HFFc6 (cell line): ENCODE data around the gene ATAD3A. TPM values are rescaled to one million over a fixed set of nuclear protein-coding genes. Genes with fewer than 3 reads are reported as not detected.

Source experiments
- DNase-seq: peaks from one replicate; pipeline ENCODE4 v3.0.0-alpha.2; 2018
- H3K27ac Mint-ChIP-seq: 2 replicates; pipeline ENCODE4 v1.8.0; 2020; ENCODE audit warnings: mild to moderate bottlenecking, mixed read lengths
- H3K27me3 Mint-ChIP-seq: 2 replicates; pipeline ENCODE4 v1.8.0; 2021; ENCODE audit warnings: mild to moderate bottlenecking, moderate library complexity, mixed read lengths; ENCODE audit not compliant: insufficient read depth
- H3K36me3 Mint-ChIP-seq: 2 replicates; pipeline ENCODE4 v1.8.0; 2021; ENCODE audit warnings: low read depth, mixed read lengths
- H3K4me1 Mint-ChIP-seq: 2 replicates; pipeline ENCODE4 v1.8.0; 2020; ENCODE audit warnings: low read depth, mixed read lengths
- H3K4me3 Mint-ChIP-seq: 2 replicates; pipeline ENCODE4 v1.8.0; 2020; ENCODE audit warnings: mild to moderate bottlenecking, moderate library complexity, mixed read lengths
- H3K9me3 Mint-ChIP-seq: 2 replicates; pipeline ENCODE4 v1.8.0; 2020; ENCODE audit warnings: mild to moderate bottlenecking, mixed read lengths
- total RNA-seq, 6 experiments: library from RNA; stranded (reverse); fragmentation: NEBNext Ultra II Directional; extraction: Animal tissue kit (Norgen Biotek cat#: 25700); gene quantifications; 2 replicates in 1 of 6; 3 replicates in 5 of 6; pipeline ENCODE4 v1.2.3, GENCODE V29; 2021
- TF ChIP-seq, protein P1 (sequence below): fragments of 200-600 bp; sonication (generic); IDR thresholded peaks from 2 replicates; pipeline ENCODE4 v1.5.0; 2021; ENCODE audit warnings: antibody characterized with exemption, mild to moderate bottlenecking

Gene ATAD3A
- total RNA-seq, 6 experiments from 2014 or later, result 48.7 to 61.5 (median 54.0) TPM

DNA sequence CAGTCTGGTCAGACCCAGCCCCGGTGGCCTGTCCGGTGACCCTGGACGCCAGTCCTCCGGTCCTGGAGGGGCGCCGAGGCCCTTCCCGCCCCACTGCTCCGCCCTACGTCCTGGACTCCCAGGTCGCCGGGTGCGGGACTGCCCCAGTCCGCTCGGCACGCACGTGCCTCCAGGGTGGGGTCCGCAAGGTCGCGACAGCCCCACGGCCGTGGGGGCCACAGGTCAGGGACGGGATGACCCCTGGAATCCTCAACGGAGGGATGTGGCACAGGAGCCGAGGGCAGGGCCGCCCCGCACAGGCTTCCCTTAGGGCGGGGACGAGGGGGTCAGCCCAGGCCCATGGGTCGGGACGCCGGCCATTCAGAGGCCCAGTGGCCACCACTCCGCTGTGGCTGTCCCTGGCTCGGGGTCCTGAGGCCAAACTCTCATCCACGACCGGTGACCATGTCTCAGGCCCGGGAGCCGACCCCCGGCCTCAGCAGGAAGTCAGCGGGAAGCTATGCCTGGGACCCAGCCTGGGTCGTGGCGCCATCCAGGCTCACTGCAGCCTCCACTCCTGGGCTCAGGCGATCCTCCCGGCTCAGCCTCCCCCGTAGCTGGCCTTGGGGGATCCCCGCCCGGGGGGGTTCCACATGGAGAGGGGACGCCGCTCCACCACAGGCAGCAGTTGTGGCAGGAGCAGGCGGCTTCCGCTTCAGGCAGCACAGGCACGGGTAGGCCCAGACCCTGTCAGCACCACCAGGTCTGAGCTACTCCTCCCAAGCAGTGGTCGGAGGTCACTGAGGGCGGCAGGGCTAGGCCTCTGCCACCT lies 29.1 kb downstream of the ATAD3A start:
- H3K36me3 Mint-ChIP-seq, result peaks cover 11% of the 10 kb centered on the region; the same call in 1 of the 2 replicates
- no peak overlapping the region; the same call in 1 of the 2 replicates for H3K27ac Mint-ChIP-seq
- no peak for DNase-seq
- H3K4me3 Mint-ChIP-seq, result peak overlapping the region; percentile 53; the same call in 1 of the 2 replicates
- TF ChIP-seq, protein P1, sequence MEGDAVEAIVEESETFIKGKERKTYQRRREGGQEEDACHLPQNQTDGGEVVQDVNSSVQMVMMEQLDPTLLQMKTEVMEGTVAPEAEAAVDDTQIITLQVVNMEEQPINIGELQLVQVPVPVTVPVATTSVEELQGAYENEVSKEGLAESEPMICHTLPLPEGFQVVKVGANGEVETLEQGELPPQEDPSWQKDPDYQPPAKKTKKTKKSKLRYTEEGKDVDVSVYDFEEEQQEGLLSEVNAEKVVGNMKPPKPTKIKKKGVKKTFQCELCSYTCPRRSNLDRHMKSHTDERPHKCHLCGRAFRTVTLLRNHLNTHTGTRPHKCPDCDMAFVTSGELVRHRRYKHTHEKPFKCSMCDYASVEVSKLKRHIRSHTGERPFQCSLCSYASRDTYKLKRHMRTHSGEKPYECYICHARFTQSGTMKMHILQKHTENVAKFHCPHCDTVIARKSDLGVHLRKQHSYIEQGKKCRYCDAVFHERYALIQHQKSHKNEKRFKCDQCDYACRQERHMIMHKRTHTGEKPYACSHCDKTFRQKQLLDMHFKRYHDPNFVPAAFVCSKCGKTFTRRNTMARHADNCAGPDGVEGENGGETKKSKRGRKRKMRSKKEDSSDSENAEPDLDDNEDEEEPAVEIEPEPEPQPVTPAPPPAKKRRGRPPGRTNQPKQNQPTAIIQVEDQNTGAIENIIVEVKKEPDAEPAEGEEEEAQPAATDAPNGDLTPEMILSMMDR, result no peak
- H3K9me3 Mint-ChIP-seq, result no peaks in the 10 kb centered on the region
- H3K27me3 Mint-ChIP-seq, result peaks cover 13% of the 10 kb centered on the region; the same call in 1 of the 2 replicates
- peaks cover 5% of the 10 kb centered on the region; the same call in 1 of the 2 replicates for H3K4me1 Mint-ChIP-seq

DNA sequence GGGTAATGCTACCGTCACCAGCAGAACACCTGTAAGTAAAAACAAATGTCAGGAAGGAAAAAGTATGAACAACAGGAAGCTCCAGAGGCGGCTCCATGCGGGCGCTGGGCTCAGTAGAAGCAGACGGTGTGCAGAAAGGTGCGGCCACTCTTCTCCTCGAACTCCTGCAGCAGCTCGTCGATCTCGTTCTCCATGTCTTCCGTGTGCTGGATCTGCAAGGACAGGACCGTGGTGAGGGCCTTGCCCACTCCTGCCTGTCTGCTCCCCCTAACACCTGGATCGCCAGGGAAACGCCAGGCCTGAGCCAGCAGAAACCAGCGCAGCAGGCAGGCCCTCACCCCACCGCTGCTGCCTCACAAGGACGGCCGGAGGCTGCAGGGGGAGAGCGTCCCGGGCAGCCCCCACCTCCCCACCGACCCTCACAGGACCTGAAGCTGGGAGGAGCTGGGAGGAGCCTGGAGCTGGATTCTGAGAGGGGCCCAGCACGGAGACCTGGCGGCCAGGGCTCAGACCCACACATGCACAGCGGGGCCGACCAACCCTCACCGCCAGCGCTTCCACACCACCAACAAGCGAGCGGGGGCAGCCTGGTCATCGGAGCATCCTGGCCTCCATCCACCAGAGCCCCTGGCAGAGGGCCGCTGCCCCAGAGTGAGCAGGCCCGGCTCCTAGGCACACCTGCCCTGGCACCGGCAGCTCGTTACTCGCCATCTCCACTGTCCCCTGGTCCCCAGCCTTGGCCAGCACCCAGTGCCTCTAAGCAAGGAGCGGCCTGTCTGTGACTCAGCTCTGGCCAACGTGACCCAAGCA lies 30.2 kb downstream of the ATAD3A start:
- Mint-ChIP-seq H3K9me3 (no peaks in the 10 kb centered on the region), H3K36me3 (peaks cover 11% of the 10 kb centered on the region; the same call in 1 of the 2 replicates), H3K4me3 (peak overlapping the region; percentile 53; the same call in 1 of the 2 replicates), H3K4me1 (peaks cover 5% of the 10 kb centered on the region; the same call in 1 of the 2 replicates), H3K27ac (no peak overlapping the region), H3K27me3 (peaks cover 5% of the 10 kb centered on the region; the same call in 1 of the 2 replicates)
- TF ChIP-seq, protein P1, result no peak
- DNase-seq, result no peak

DNA sequence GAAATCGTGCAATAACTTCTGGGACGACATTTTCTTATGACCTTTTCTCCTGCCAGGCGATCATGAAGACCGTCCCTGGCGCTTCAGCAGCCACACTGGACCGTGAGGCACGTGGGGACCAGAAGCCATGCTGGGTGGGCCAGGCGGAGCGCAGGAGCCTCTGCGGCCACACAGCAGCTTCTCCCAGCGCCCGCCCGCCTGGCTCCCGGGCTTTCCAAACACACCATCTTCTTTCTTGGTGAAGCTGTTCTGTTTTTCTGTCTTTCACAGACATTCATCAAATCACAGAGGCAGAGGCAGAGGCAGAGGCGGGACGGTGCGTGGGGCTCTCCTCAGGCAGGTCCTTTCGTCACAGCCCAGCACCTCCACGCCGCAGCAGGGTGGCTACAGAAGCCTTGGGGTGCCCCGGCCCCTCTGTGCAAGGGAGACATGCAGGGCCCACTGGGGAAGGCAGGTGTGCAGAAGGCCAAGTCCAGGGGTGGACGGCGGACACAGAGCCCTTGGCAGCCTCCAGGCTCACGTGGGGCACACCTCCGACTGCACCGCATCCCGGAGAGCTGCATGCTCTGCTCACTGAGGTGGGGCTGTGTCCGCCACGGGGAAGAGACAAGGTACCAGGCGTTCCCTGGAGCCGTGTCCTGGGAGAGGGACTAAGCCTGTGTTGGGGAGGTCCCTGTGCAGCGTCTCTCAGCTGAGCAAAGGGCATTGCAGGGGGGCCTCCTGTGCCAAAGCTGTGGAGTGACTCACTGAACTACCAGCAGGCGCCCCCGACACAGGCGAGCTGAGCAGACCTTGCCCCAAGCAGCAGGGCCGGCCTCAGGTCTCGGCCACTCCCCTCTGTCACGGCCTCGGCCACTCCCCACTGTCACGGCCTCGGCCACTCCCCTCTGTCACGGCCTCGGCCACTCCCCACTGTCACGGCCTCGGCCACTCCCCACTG lies 31.1 kb downstream of the ATAD3A start:
- no peak overlapping the region for H3K27ac Mint-ChIP-seq
- no peak for DNase-seq
- H3K9me3 Mint-ChIP-seq, result no peaks in the 10 kb centered on the region
- peaks cover 5% of the 10 kb centered on the region; the same call in 1 of the 2 replicates for H3K27me3 Mint-ChIP-seq
- H3K4me3 Mint-ChIP-seq, result no peak overlapping the region
- H3K4me1 Mint-ChIP-seq, result peaks cover 5% of the 10 kb centered on the region; the same call in 1 of the 2 replicates
- TF ChIP-seq, protein P1, result no peak
- peaks cover 11% of the 10 kb centered on the region; the same call in 1 of the 2 replicates for H3K36me3 Mint-ChIP-seq

DNA sequence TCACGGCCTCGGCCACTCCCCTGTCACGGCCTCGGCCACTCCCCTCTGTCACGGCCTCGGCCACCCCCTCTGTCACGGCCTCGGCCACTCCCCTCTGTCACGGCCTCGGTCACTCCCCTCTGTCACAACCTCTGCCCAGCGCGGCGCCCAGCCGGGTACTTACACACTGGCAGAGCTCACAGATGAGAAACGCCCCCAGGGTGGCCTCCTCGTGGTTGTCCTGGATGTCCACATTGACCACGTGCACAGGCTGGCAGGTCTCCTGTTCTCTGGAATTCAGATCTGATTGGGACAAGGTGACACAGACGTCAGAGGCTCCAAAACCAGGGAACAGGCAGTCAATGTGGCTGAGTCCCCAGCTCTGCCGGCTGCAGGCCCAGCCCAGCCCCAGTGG lies 31.7 kb downstream of the ATAD3A start:
- H3K36me3 Mint-ChIP-seq, result peaks cover 9% of the 10 kb centered on the region; the same call in 1 of the 2 replicates
- H3K27ac Mint-ChIP-seq, result no peak overlapping the region
- peaks cover 5% of the 10 kb centered on the region; the same call in 1 of the 2 replicates for H3K4me1 Mint-ChIP-seq
- H3K27me3 Mint-ChIP-seq, result peaks cover 3% of the 10 kb centered on the region; the same call in 1 of the 2 replicates
- H3K9me3 Mint-ChIP-seq, result no peaks in the 10 kb centered on the region
- H3K4me3 Mint-ChIP-seq, result no peak overlapping the region
- TF ChIP-seq, protein P1, result no peak
- no peak for DNase-seq
